HepG2 (cell line): Measurements from ENCODE around the gene NFXL1. TPM values are rescaled to one million over a fixed set of nuclear protein-coding genes. Genes with fewer than 3 reads are reported as not detected.
A peak's percentile ranks its signal among the peaks of the same experiment; 100 is the strongest.

Experiments used
- EED ChIP-seq: sonication (generic); formaldehyde crosslinking; IDR thresholded peaks from 2 replicates; pipeline ENCODE4 v1.5.0; 2020; ENCODE audit warnings: mild to moderate bottlenecking, missing genetic modification reagents
- FOSL2 ChIP-seq: sonication (generic); formaldehyde crosslinking; IDR thresholded peaks from 2 replicates; pipeline ENCODE4 v1.4.0; 2020; ENCODE audit warnings: missing genetic modification reagents
- IRX3 ChIP-seq: sonication (generic); formaldehyde crosslinking; IDR thresholded peaks from 2 replicates; pipeline ENCODE4 v1.8.1; 2023; ENCODE audit warnings: mild to moderate bottlenecking, low read depth, missing genetic modification reagents, borderline replicate concordance
- MXD4 ChIP-seq: IDR thresholded peaks from 2 replicates; pipeline ENCODE4 v1.6.1; 2016; ENCODE audit warnings: mild to moderate bottlenecking, missing biosample characterization, missing genetic modification reagents
- PHF20 ChIP-seq: sonication (generic); formaldehyde crosslinking; IDR thresholded peaks from 2 replicates; pipeline ENCODE4 v1.5.0; 2020; ENCODE audit warnings: mild to moderate bottlenecking, missing genetic modification reagents
- POGZ ChIP-seq: sonication (generic); formaldehyde crosslinking; IDR thresholded peaks from 2 replicates; pipeline ENCODE4 v1.4.0; 2020; ENCODE audit warnings: mild to moderate bottlenecking, missing genetic modification reagents
- RAD51 ChIP-seq: fragments of 450-650 bp; IDR thresholded peaks from 2 replicates; pipeline ENCODE4 v1.6.1; 2016; ENCODE audit warnings: borderline replicate concordance
- SATB2 ChIP-seq: sonication (generic); formaldehyde crosslinking; IDR thresholded peaks from 2 replicates; pipeline ENCODE4 v1.5.0; 2020; ENCODE audit warnings: missing genetic modification reagents
- SIX1 ChIP-seq: sonication (generic); formaldehyde crosslinking; IDR thresholded peaks from 2 replicates; pipeline ENCODE4 v1.4.0; 2020; ENCODE audit warnings: missing genetic modification reagents, borderline replicate concordance
- THAP11 ChIP-seq: IDR thresholded peaks from 2 replicates; pipeline ENCODE4 v1.6.1; 2016; ENCODE audit warnings: missing biosample characterization, missing genetic modification reagents
- XRCC5 ChIP-seq: fragments of 200-400 bp; formaldehyde crosslinking; optimal IDR thresholded peaks from 2 replicates; pipeline ENCODE3; 2017; ENCODE audit warnings: mild to moderate bottlenecking, low read length
- ZBTB1 ChIP-seq: sonication (generic); formaldehyde crosslinking; IDR thresholded peaks from 2 replicates; pipeline ENCODE4 v1.4.0; 2020; ENCODE audit warnings: missing genetic modification reagents, borderline replicate concordance
- ZNF12 ChIP-seq: sonication (generic); formaldehyde crosslinking; IDR thresholded peaks from 2 replicates; pipeline ENCODE4 v1.5.0; 2020; ENCODE audit warnings: missing genetic modification reagents
- ZNF235 ChIP-seq: sonication (generic); formaldehyde crosslinking; IDR thresholded peaks from 2 replicates; pipeline ENCODE4 v1.8.1; 2023; ENCODE audit warnings: mild to moderate bottlenecking, missing genetic modification reagents, borderline replicate concordance
- ZNF343 ChIP-seq: sonication (generic); formaldehyde crosslinking; IDR thresholded peaks from 2 replicates; pipeline ENCODE4 v1.4.0; 2020; ENCODE audit warnings: mild to moderate bottlenecking, missing genetic modification reagents
- ZNF746 ChIP-seq: sonication (generic); formaldehyde crosslinking; IDR thresholded peaks from 2 replicates; pipeline ENCODE4 v1.8.0; 2022; ENCODE audit warnings: mild to moderate bottlenecking, missing genetic modification reagents
- ZNF747 ChIP-seq: sonication (generic); formaldehyde crosslinking; IDR thresholded peaks from 2 replicates; pipeline ENCODE4 v1.8.1; 2023; ENCODE audit warnings: missing genetic modification reagents, mild to moderate bottlenecking, borderline replicate concordance
- ZNF776 ChIP-seq: sonication (generic); formaldehyde crosslinking; IDR thresholded peaks from 2 replicates; pipeline ENCODE4 v1.4.0; 2020; ENCODE audit warnings: mild to moderate bottlenecking, missing genetic modification reagents
- ZNF850 ChIP-seq: sonication (generic); formaldehyde crosslinking; conservative IDR thresholded peaks from 2 replicates; pipeline ENCODE4 v1.9.0; 2021; ENCODE audit warnings: mild to moderate bottlenecking, missing genetic modification reagents
- polyA plus RNA-seq, 8 experiments: library from polyadenylated mRNA; depleted of rRNA in 3 of 8; stranded (reverse) in 7 of 8; unstranded in 1 of 8; fragments of >200 nt; fragmentation: Illumina TruSeq in 4 of 8; extraction: Trizol in 4 of 8; gene quantifications; 2 replicates each; pipeline versions ENCODE4 v1.2.1 to v1.2.3, GENCODE V29; 2011 to 2016; ENCODE audit warnings: low read depth in 4 of 8, missing spikeins in 1 of 8, mixed read lengths in 1 of 8; ENCODE audit not compliant: insufficient read depth in 1 of 8
- total RNA-seq, 5 experiments: library from RNA; depleted of rRNA; stranded (reverse); fragments of >200 nt; fragmentation: Illumina TruSeq; extraction: Trizol; gene quantifications; 2 replicates each; pipeline ENCODE4 v1.2.3, GENCODE V29; 2016; ENCODE audit warnings: low read depth in 1 of 5
- TF ChIP-seq, protein P1 (sequence below): sonication (generic); formaldehyde crosslinking; IDR thresholded peaks from 2 replicates; pipeline ENCODE4 v1.5.1; 2020; ENCODE audit warnings: missing genetic modification reagents, mild to moderate bottlenecking, borderline replicate concordance
- TF ChIP-seq, protein P2 (sequence below): sonication (generic); IDR thresholded peaks from 2 replicates; pipeline ENCODE4 v1.6.1; 2016; ENCODE audit warnings: low read depth, borderline replicate concordance
- TF ChIP-seq, protein P3 (sequence below): sonication (generic); formaldehyde crosslinking; IDR thresholded peaks from 2 replicates; pipeline ENCODE4 v1.4.0; 2020; ENCODE audit warnings: missing genetic modification reagents
- TF ChIP-seq, protein P4 (sequence below): sonication (generic); formaldehyde crosslinking; IDR thresholded peaks from 2 replicates; pipeline ENCODE4 v1.8.1; 2023; ENCODE audit warnings: mild to moderate bottlenecking, missing genetic modification reagents

The NFXL1 gene
- total and polyA plus RNA-seq, 2 of the 13 experiments (the other 11 are each of a cell fraction or from before 2014, with no cell fraction given), result 12.0 to 18.6 TPM

DNA sequence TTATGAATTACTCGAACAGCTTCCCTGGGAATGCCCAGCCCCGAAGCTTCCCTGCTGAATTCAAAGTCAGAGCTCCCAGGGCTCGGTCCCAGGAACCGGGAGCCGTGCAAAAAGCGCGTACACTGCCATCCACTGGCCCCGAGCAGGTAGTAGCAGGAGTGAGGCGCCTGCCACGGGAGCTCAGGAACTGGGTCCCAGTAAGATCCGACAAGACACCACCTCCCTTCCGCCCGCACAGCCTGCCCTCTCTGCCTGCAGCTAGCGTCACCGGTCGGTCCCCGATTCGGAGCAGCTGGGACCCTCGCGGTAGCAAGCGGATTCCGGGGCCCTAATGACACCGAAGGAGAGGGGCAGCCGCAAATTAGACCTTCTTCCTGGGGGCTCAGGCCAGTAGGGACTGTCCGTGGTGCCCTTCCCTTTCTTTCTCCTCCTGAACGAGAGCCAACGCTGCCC is 77.7 kb downstream of the NFXL1 start (continued):
- TF ChIP-seq ZNF747 (CRISPR knock-in tag) (no peak), ZBTB1 (CRISPR knock-in tag) (no peak), EED (CRISPR knock-in tag) (no peak), ZNF850 (CRISPR knock-in tag) (no peak), SIX1 (CRISPR knock-in tag) (no peak), ZNF235 (no peak), RAD51 (no peak), SATB2 (CRISPR knock-in tag) (no peak), POGZ (CRISPR knock-in tag) (no peak), PHF20 (CRISPR knock-in tag) (no peak), ZNF343 (CRISPR knock-in tag) (no peak), THAP11 (peak; percentile 41; the same call in 1 of the 2 replicates), XRCC5 (peak; percentile 54), ZNF776 (CRISPR knock-in tag) (no peak), ZNF12 (CRISPR knock-in tag) (no peak), MXD4 (no peak), IRX3 (CRISPR knock-in tag) (no peak), ZNF746 (CRISPR knock-in tag) (no peak), FOSL2 (CRISPR knock-in tag) (no peak)
- TF ChIP-seq, protein P1, sequence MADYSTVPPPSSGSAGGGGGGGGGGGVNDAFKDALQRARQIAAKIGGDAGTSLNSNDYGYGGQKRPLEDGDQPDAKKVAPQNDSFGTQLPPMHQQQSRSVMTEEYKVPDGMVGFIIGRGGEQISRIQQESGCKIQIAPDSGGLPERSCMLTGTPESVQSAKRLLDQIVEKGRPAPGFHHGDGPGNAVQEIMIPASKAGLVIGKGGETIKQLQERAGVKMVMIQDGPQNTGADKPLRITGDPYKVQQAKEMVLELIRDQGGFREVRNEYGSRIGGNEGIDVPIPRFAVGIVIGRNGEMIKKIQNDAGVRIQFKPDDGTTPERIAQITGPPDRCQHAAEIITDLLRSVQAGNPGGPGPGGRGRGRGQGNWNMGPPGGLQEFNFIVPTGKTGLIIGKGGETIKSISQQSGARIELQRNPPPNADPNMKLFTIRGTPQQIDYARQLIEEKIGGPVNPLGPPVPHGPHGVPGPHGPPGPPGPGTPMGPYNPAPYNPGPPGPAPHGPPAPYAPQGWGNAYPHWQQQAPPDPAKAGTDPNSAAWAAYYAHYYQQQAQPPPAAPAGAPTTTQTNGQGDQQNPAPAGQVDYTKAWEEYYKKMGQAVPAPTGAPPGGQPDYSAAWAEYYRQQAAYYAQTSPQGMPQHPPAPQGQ (CRISPR knock-in tag), result no peak
- TF ChIP-seq, protein P2, sequence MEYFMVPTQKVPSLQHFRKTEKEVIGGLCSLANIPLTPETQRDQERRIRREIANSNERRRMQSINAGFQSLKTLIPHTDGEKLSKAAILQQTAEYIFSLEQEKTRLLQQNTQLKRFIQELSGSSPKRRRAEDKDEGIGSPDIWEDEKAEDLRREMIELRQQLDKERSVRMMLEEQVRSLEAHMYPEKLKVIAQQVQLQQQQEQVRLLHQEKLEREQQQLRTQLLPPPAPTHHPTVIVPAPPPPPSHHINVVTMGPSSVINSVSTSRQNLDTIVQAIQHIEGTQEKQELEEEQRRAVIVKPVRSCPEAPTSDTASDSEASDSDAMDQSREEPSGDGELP, result no peak
- TF ChIP-seq, protein P3, sequence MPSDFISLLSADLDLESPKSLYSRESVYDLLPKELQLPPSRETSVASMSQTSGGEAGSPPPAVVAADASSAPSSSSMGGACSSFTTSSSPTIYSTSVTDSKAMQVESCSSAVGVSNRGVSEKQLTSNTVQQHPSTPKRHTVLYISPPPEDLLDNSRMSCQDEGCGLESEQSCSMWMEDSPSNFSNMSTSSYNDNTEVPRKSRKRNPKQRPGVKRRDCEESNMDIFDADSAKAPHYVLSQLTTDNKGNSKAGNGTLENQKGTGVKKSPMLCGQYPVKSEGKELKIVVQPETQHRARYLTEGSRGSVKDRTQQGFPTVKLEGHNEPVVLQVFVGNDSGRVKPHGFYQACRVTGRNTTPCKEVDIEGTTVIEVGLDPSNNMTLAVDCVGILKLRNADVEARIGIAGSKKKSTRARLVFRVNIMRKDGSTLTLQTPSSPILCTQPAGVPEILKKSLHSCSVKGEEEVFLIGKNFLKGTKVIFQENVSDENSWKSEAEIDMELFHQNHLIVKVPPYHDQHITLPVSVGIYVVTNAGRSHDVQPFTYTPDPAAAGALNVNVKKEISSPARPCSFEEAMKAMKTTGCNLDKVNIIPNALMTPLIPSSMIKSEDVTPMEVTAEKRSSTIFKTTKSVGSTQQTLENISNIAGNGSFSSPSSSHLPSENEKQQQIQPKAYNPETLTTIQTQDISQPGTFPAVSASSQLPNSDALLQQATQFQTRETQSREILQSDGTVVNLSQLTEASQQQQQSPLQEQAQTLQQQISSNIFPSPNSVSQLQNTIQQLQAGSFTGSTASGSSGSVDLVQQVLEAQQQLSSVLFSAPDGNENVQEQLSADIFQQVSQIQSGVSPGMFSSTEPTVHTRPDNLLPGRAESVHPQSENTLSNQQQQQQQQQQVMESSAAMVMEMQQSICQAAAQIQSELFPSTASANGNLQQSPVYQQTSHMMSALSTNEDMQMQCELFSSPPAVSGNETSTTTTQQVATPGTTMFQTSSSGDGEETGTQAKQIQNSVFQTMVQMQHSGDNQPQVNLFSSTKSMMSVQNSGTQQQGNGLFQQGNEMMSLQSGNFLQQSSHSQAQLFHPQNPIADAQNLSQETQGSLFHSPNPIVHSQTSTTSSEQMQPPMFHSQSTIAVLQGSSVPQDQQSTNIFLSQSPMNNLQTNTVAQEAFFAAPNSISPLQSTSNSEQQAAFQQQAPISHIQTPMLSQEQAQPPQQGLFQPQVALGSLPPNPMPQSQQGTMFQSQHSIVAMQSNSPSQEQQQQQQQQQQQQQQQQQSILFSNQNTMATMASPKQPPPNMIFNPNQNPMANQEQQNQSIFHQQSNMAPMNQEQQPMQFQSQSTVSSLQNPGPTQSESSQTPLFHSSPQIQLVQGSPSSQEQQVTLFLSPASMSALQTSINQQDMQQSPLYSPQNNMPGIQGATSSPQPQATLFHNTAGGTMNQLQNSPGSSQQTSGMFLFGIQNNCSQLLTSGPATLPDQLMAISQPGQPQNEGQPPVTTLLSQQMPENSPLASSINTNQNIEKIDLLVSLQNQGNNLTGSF (CRISPR knock-in tag), result no peak
- TF ChIP-seq, protein P4, sequence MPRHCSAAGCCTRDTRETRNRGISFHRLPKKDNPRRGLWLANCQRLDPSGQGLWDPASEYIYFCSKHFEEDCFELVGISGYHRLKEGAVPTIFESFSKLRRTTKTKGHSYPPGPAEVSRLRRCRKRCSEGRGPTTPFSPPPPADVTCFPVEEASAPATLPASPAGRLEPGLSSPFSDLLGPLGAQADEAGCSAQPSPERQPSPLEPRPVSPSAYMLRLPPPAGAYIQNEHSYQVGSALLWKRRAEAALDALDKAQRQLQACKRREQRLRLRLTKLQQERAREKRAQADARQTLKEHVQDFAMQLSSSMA (CRISPR knock-in tag), result no peak
